Esophagus muscularis mucosa (tissue), 4 donors: ENCODE data around the gene TXNL4A. TPM values are rescaled to one million over a fixed set of nuclear protein-coding genes. Genes with fewer than 3 reads are reported as not detected.

Source experiments
- DNase-seq: peaks from one replicate; pipeline ENCODE4 v3.0.0-alpha.2; 2017; ENCODE audit errors: extremely low spot score
- H3K27ac ChIP-seq, 4 donors: fragments of 200-600 bp; sonication (generic); replicated peaks in 1 of 4; 1 replicate in 3 of 4; 2 replicates in 1 of 4; pipeline ENCODE4 v1.5.1; 2016 to 2019; ENCODE audit warnings: mild to moderate bottlenecking in 1 of 4
- H3K27me3 ChIP-seq, 4 donors: fragments of 200-600 bp; sonication (generic); one replicate each; pipeline versions ENCODE4 v1.5.1 to v1.6.0; 2016 to 2019
- H3K36me3 ChIP-seq, 4 donors: fragments of 200-600 bp; sonication (generic); one replicate each; pipeline ENCODE4 v1.5.1; 2016 to 2019
- H3K4me1 ChIP-seq, 4 donors: fragments of 200-600 bp; sonication (generic); one replicate each; pipeline ENCODE4 v1.5.1; 2016 to 2019
- H3K4me3 ChIP-seq, 4 donors: fragments of 200-600 bp; sonication (generic); 1 replicate in 2 of 4; 2 replicates in 2 of 4; pipeline ENCODE4 v1.5.1; 2016 to 2019; ENCODE audit warnings: mild to moderate bottlenecking in 4 of 4, moderate library complexity in 1 of 4
- H3K9me3 ChIP-seq, 4 donors: fragments of 200-600 bp; sonication (generic); 1 replicate in 3 of 4; 2 replicates in 1 of 4; pipeline ENCODE4 v1.5.1; 2016 to 2019
- EP300 ChIP-seq: sonication (generic); formaldehyde crosslinking; IDR thresholded peaks from one replicate; pipeline ENCODE4 v1.6.1; 2017; ENCODE audit warnings: antibody characterized with exemption
- POLR2A ChIP-seq: fragments of 450-650 bp; IDR thresholded peaks from one replicate; pipeline ENCODE4 v1.6.1; 2017; ENCODE audit warnings: antibody characterized with exemption, moderate library complexity, mild to moderate bottlenecking, low read depth
- POLR2AphosphoS5 ChIP-seq, 2 donors: sonication (generic); formaldehyde crosslinking; IDR thresholded peaks; one replicate each; pipeline ENCODE4 v1.6.1; 2017; ENCODE audit warnings: antibody characterized with exemption in 2 of 2
- WGBS: methylation state at CpG from one replicate; pipeline ENCODE4 v1.1.5; 2018; 5-methylcytosine and 5-hydroxymethylcytosine counted together
- intact Hi-C: fragments of 100-400 bp; cut with DNase I; formaldehyde crosslinking; loops from one replicate; pipeline ENCODE4 v1.15.1; 2023
- total RNA-seq, 4 donors: library from RNA; depleted of rRNA; stranded (reverse); fragments of >200 nt; gene quantifications; one replicate each; pipeline versions ENCODE4 v1.1.0 to v1.2.1, GENCODE V29; 2016
- TF ChIP-seq, protein P1 (sequence below), 3 experiments: fragments of 200-600 bp in 2 of 3; fragments of 450-650 bp in 1 of 3; sonication (generic) in 2 of 3; IDR thresholded peaks; one replicate each; pipeline ENCODE4 v1.5.1; 2017 to 2019; ENCODE audit warnings: antibody characterized with exemption in 3 of 3, mild to moderate bottlenecking in 2 of 3, moderate library complexity in 1 of 3

TXNL4A gene
- total RNA-seq, 4 donors from 2014 or later = 21.6 to 44.9 (median 38.9) TPM

DNA sequence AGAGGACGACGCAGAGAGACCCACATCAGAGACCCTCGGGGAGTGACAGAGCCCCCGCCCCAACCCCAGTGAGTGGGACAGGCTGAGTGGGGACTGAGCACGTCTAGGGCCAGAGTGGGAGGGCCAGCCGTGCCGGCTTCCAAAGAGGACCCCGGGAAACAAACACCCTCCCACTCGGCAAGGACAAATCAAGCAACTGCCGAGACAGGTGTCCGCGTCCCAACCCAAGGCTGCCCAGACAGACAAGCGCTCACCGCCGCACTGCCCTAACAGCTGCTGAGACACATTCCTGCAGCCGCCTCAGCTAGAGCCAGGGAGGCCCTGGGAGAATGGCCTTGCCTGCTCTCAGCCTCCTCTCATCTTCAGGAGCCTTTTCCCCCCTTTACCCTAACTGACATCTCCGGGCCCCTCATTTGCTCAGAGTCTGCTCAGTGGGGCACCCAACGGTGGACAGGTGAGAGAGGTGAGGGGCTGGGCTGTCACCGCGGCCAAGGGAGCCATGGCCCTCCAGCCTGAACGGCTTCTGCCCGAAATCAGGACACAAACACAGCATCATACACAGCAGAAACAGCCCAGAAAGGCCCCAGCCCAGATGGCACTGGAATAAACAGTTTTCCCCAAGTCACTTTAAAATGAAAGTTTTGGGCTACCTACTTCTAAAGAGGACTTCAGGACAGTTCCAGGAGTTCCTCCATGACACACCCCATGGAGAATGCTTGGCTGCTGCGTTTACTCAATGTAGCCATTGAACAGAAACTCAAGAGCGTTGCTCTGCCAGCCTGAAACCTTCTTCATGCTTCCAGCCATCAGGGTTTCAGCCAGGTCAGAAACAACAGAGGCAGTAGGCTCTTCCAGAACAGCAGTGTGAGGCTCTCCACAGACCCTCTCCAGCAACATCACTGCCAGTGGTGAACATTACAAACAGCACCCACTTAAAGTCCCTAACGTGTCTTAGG lies 60.5 kb downstream of the TXNL4A start:
- peaks cover 10 to 32% (median 24%) of the 10 kb centered on the region in 4 donors for H3K36me3 ChIP-seq
- no peak for TF ChIP-seq POLR2AphosphoS5 (IDR thresholded peaks at IDR 0.05)
- TF ChIP-seq, protein P1, sequence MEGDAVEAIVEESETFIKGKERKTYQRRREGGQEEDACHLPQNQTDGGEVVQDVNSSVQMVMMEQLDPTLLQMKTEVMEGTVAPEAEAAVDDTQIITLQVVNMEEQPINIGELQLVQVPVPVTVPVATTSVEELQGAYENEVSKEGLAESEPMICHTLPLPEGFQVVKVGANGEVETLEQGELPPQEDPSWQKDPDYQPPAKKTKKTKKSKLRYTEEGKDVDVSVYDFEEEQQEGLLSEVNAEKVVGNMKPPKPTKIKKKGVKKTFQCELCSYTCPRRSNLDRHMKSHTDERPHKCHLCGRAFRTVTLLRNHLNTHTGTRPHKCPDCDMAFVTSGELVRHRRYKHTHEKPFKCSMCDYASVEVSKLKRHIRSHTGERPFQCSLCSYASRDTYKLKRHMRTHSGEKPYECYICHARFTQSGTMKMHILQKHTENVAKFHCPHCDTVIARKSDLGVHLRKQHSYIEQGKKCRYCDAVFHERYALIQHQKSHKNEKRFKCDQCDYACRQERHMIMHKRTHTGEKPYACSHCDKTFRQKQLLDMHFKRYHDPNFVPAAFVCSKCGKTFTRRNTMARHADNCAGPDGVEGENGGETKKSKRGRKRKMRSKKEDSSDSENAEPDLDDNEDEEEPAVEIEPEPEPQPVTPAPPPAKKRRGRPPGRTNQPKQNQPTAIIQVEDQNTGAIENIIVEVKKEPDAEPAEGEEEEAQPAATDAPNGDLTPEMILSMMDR (IDR thresholded peaks at IDR 0.05) = no peak
- TF ChIP-seq EP300 = no peak
- TF ChIP-seq POLR2A = no peak
- H3K27me3 ChIP-seq = no peaks in the 10 kb centered on the region
- no peak for DNase-seq
- intact Hi-C loops = no loop called here
- H3K4me3 ChIP-seq = no peak overlapping the region
- H3K27ac ChIP-seq = no peak overlapping the region
- H3K9me3 ChIP-seq = peaks cover 3 to 41% (median 26%) of the 10 kb centered on the region in 4 donors
- peaks cover 8 to 25% (median 19%) of the 10 kb centered on the region in 4 donors for H3K4me1 ChIP-seq
- WGBS = 91% methylated on average over 19 of the region's 25 CpGs

DNA sequence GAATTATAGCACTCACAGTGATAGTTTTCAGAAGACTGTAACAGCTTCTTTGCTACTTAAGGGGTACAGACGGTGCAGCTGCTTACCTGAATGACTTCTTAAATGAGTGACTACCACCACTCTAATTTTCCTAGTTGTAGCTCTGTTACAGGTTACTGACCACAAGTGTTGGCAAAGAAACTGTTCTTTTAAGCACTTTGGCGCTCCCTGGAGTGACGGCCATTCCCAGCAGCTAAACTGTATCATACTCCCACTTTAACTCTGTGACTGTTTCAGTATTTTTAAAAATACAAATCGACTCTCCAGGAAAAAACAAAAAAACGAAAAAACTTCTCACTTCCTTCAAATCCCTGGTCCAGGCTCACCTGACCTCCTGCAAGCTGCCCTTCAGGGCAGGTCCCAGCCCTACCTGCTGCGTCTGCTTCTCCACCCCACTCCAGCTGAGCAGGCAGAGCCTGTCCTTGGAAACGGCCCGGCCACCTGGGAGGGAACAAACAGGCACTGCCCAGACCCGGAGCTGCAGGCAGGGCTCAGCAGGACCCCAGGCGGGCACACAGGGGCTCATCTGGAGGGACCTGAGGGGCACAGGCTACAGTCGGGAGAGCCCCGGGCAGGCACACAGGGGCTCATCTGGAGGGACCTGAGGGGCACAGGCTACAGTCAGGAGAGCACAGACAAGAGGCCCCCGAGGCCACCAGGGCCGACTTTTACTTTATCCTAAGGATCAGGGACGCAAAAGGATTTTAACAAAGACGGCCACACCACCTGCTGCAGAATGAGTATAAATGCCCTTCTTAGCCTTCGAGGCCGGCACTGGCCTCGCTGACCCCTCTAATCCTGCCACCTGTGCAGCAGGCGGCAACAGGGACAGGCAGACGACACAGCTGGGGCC lies 61.4 kb downstream of the TXNL4A start:
- WGBS = 93% methylated on average over 14 of the region's 21 CpGs
- DNase-seq = no peak
- Histone ChIP-seq H3K27ac (peak overlapping the region in 1 of 4 donors; percentile 4), H3K9me3 (peaks cover 3 to 32% (median 23%) of the 10 kb centered on the region in 4 donors), H3K4me3 (no peak overlapping the region), H3K36me3 (peaks cover 10 to 37% (median 28%) of the 10 kb centered on the region in 4 donors), H3K4me1 (peaks cover 9 to 25% (median 19%) of the 10 kb centered on the region in 4 donors), H3K27me3 (no peaks in the 10 kb centered on the region)
- TF ChIP-seq, protein P1 (IDR thresholded peaks at IDR 0.05) = no peak
- no peak for TF ChIP-seq EP300
- intact Hi-C loops = no loop called here

DNA sequence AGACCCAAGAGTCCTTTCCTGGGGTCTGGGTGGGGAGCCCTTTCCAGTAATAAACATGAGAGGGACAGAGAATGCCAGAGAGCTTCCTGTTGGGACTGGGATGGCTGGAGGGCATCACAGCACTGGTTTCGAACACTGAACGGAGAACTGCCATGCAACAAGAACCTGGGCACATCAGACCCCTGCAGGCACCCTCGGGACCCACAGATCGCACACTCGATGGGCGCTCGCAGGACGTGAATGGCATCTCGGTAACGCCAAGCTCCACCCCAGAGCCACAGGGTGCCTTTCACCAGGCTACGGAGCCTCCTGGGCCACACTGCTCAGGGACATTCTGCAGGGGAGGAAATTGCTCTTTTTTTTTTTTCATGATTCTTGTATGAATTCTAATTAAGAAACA lies 62.1 kb downstream of the TXNL4A start:
- intact Hi-C loops = no loop called here
- Histone ChIP-seq H3K4me1 (peaks cover 9 to 25% (median 19%) of the 10 kb centered on the region in 4 donors), H3K9me3 (peaks cover 3 to 26% (median 23%) of the 10 kb centered on the region in 4 donors), H3K27me3 (no peaks in the 10 kb centered on the region), H3K4me3 (no peak overlapping the region), H3K27ac (peak overlapping the region in 1 of 4 donors; percentile 4), H3K36me3 (peaks cover 10 to 39% (median 29%) of the 10 kb centered on the region in 4 donors)
- DNase-seq = no peak
- TF ChIP-seq POLR2AphosphoS5 (IDR thresholded peaks at IDR 0.05) (no peak), POLR2A (no peak), EP300 (no peak)
- TF ChIP-seq, protein P1 (IDR thresholded peaks at IDR 0.05) = no peak
- WGBS = 94% methylated on average over 11 of the region's 11 CpGs

DNA sequence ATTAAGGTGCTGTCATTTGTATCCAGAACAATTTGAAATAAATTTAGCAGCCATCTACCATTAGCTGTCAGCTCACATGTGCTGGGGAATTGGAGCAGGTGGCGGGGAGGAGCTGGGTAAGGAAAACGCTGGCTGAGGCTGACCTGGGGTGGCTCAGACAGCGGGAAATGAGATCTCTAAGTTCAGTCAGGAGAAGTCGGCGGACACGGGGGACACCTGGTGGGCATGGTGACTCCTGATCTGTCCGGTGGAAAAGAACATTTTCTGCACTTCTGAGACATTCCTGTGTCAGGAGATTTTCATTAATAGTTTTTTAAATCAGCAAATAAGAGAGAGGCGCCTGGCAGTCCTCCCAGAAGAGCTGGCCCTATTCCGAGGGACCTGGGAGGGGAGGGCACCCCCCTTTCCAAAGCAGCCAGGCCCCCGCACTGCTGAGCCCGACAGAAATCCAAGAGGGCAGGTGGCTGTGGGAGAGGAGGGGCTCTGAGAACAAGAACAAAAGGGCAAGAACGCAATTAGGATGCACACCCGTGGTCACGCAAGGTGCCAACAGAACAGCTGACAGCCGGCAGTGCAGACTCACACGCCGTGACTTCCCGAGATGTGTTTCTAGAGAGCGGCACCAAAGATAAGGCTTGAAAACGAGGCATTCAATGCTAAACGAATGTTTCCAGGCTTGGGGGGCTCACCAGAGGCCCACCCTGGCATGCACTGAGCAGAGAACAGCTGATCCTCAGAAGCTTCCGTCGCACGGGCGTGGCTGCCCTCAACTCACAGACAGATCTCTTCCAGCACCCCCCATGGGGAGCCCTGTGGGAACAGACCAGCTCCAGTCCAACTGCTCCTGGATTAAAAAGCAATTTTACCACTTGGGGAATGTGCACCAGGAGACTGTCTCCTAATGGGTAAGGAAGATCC lies 63.3 kb downstream of the TXNL4A start:
- H3K27ac ChIP-seq = peak overlapping the region; percentile 38 to 64 (median 62)
- TF ChIP-seq EP300 = peak; percentile 3
- peak; percentile 46 to 74 for TF ChIP-seq POLR2AphosphoS5 (IDR thresholded peaks at IDR 0.05)
- TF ChIP-seq, protein P1 (IDR thresholded peaks at IDR 0.05) = peak; percentile 22 to 33 (median 26)
- TF ChIP-seq POLR2A = no peak

More for the DNA sequence above, 63.3 kb downstream of the TXNL4A start:
- no peaks in the 10 kb centered on the region for H3K27me3 ChIP-seq
- peaks cover 3 to 17% (median 15%) of the 10 kb centered on the region in 4 donors for H3K9me3 ChIP-seq
- H3K36me3 ChIP-seq = peaks cover 10 to 38% (median 29%) of the 10 kb centered on the region in 4 donors
- peak overlapping the region; percentile 0 to 26 (median 10) for H3K4me3 ChIP-seq
- intact Hi-C loops = no loop called here
- peaks cover 9 to 25% (median 19%) of the 10 kb centered on the region in 4 donors for H3K4me1 ChIP-seq
- no peak for DNase-seq
- WGBS = 56% methylated on average over 25 of the region's 25 CpGs
